OCI-LY7 (cell line): ENCODE data around the gene SAP30. TPM values are rescaled to one million over a fixed set of nuclear protein-coding genes. Genes with fewer than 3 reads are reported as not detected.
A peak's percentile ranks its signal among the peaks of the same experiment; 100 is the strongest.

Experiments
- BruUV-seq: library from RNA; stranded (reverse); fragments of 400-500 nt; replicated peaks from 2 replicates; lab custom pipeline; 2021; lab: Mats Ljungman, UMichigan
- CTCF ChIA-PET: fragments of 300-600 bp; sonication (Branson Sonifier 250); formaldehyde crosslinking; loops from one replicate; lab custom pipeline; 2022; ENCODE audit warnings: antibody characterized with exemption; ENCODE audit not compliant: unreplicated experiment; lab: Charles Lee
- POLR2A ChIA-PET: fragments of 300-600 bp; sonication (Branson Sonifier 250); formaldehyde crosslinking; loops from one replicate; lab custom pipeline; 2022; ENCODE audit warnings: antibody characterized with exemption; lab: Charles Lee
- DNase-seq: peaks from one replicate; pipeline ENCODE4 v3.0.0-alpha.2; 2015; ENCODE audit warnings: low spot score
- H2AFZ ChIP-seq: fragments of 200-600 bp; sonication (generic), shearing (Covaris generic); 2 replicates; pipeline ENCODE4 v1.6.1; 2014; ENCODE audit warnings: mild to moderate bottlenecking, antibody characterized with exemption, low read length, moderate library complexity
- H3K27ac ChIP-seq: fragments of 200-600 bp; sonication (generic); 2 replicates; pipeline ENCODE4 v1.5.1; 2014; ENCODE audit warnings: mixed run types, low read depth, mild to moderate bottlenecking, moderate library complexity, low read length, inconsistent platforms; ENCODE audit not compliant: poor library complexity, severe bottlenecking
- H3K36me3 ChIP-seq: fragments of 200-600 bp; sonication (generic); 2 replicates; pipeline ENCODE4 v1.6.1; 2014; ENCODE audit warnings: mild to moderate bottlenecking, antibody characterized with exemption, low read length, moderate library complexity, mixed read lengths; ENCODE audit not compliant: insufficient read depth
- H3K4me1 ChIP-seq: fragments of 200-600 bp; sonication (generic); 2 replicates; pipeline ENCODE4 v1.5.1; 2014; ENCODE audit warnings: mild to moderate bottlenecking, low read length; ENCODE audit not compliant: insufficient read depth, poor library complexity, severe bottlenecking
- H3K4me2 ChIP-seq: fragments of 200-600 bp; sonication (generic); 2 replicates; pipeline ENCODE4 v1.6.1; 2014; ENCODE audit warnings: mild to moderate bottlenecking, low read length
- H3K4me3 ChIP-seq: fragments of 200-600 bp; sonication (generic); 2 replicates; pipeline ENCODE4 v1.5.1; 2014; ENCODE audit warnings: mild to moderate bottlenecking, low read depth, low read length; ENCODE audit not compliant: poor library complexity, severe bottlenecking
- H3K79me2 ChIP-seq: fragments of 200-600 bp; sonication (generic); 2 replicates; pipeline ENCODE4 v1.6.1; 2016; ENCODE audit warnings: low read depth, mild to moderate bottlenecking, low read length, moderate library complexity, mixed read lengths; ENCODE audit not compliant: insufficient read depth
- H3K9me2 ChIP-seq: fragments of 200-600 bp; sonication (generic); 2 replicates; pipeline ENCODE4 v1.6.1; 2016; ENCODE audit warnings: mild to moderate bottlenecking, low read length, mixed read lengths; ENCODE audit not compliant: insufficient read depth
- H3K9me3 ChIP-seq: fragments of 200-600 bp; sonication (generic); 2 replicates; pipeline ENCODE4 v1.6.1; 2014; ENCODE audit warnings: mild to moderate bottlenecking, mixed run types, low read length, mixed read lengths
- H4K20me1 ChIP-seq: fragments of 200-600 bp; sonication (generic); 2 replicates; pipeline ENCODE4 v1.6.1; 2014; ENCODE audit warnings: mild to moderate bottlenecking, antibody characterized with exemption, low read length, moderate library complexity, mixed read lengths; ENCODE audit not compliant: insufficient read depth
- CTCF ChIP-seq: fragments of 200-600 bp; sonication (generic); conservative IDR thresholded peaks from 2 replicates; pipeline ENCODE4 v1.5.1; 2014; ENCODE audit warnings: mild to moderate bottlenecking, antibody characterized with exemption, low read length, moderate library complexity, mixed read lengths
- EZH2phosphoT487 ChIP-seq: fragments of 200-600 bp; sonication (generic); IDR thresholded peaks from 2 replicates; pipeline ENCODE4 v1.6.1; 2018; ENCODE audit warnings: low read depth, borderline replicate concordance, mild to moderate bottlenecking, mixed run types, antibody characterized with exemption, low read length, moderate library complexity, mixed read lengths
- intact Hi-C: fragments of 100-400 bp; cut with micrococcal nuclease; formaldehyde crosslinking; loops from one replicate; pipeline ENCODE4 v1.10.0; 2022; ENCODE audit not compliant: unreplicated experiment
- total RNA-seq, 2 experiments: library from RNA; depleted of rRNA in 1 of 2; stranded (reverse); fragments of >200 nt in 1 of 2; shearing (Covaris generic) in 1 of 2; gene quantifications; 2 replicates each; pipeline ENCODE4 v1.2.3, GENCODE V29; 2014 to 2022

SAP30 gene
- total RNA-seq, 2 experiments from 2014 or later, result 56.0 to 86.2 TPM

- no peak for DNase-seq
- intact Hi-C loops, result loop anchor here (2.0 kb wide), 1 partner anchor 17 kb away; no protein-coding TSS in a partner anchor
- Histone ChIP-seq H3K79me2 (peaks cover 28% of the 10 kb centered on the region; the same call in 1 of the 2 replicates), H2AFZ (no peak overlapping the region), H3K9me3 (no peaks in the 10 kb centered on the region), H4K20me1 (no peaks in the 10 kb centered on the region), H3K9me2 (no peaks in the 10 kb centered on the region), H3K27ac (no peak overlapping the region), H3K4me2 (no peak overlapping the region), H3K4me3 (no peak overlapping the region), H3K4me1 (peaks cover 48% of the 10 kb centered on the region), H3K36me3 (no peaks in the 10 kb centered on the region)
- no TSS peak for BruUV-seq
- CTCF ChIA-PET, result no interaction called here
- POLR2A ChIA-PET, result interaction anchor here (1.5 to 13.3 kb wide), 2 partner anchors 19 to 30 kb away, joined by 3 to 336 read pairs; partner anchors contain the start of gene HMGB2
- no peak for TF ChIP-seq EZH2phosphoT487
- TF ChIP-seq CTCF, result no peak
These were observed 5.3 kb upstream of the SAP30 start for GRCh38 chr4:173365359-173365996.

GRCh38 chr4:173367285-173367684, 3.5 kb upstream of the SAP30 start:
- Histone ChIP-seq H3K4me2 (peak overlapping the region; percentile 97), H3K36me3 (no peaks in the 10 kb centered on the region), H4K20me1 (no peaks in the 10 kb centered on the region), H3K9me2 (no peaks in the 10 kb centered on the region), H3K27ac (peak overlapping the region; percentile 32), H2AFZ (peak overlapping the region; percentile 42; the same call in 1 of the 2 replicates), H3K4me3 (peak overlapping the region; percentile 83), H3K9me3 (no peaks in the 10 kb centered on the region), H3K79me2 (peaks cover 37% of the 10 kb centered on the region), H3K4me1 (peaks cover 31% of the 10 kb centered on the region)
- no TSS peak for BruUV-seq
- ChIA-PET CTCF (interaction anchor here (0.7 to 1.0 kb wide), 2 partner anchors 33 to 65 kb away, joined by 3 to 4 read pairs; partner anchors contain the start of gene HMGB2), POLR2A (interaction anchor here (0.7 to 13.3 kb wide), 7 partner anchors 10 to 197 kb away, joined by 3 to 336 read pairs (median 5); partner anchors contain the start of gene HMGB2)
- DNase-seq, result peak; percentile 24
- TF ChIP-seq EZH2phosphoT487, result no peak
- no peak for TF ChIP-seq CTCF
- intact Hi-C loops, result no loop called here
